K562 (cell line): ENCODE measurements around the gene OSBPL1A. TPM values are rescaled to one million over a fixed set of nuclear protein-coding genes. Genes with fewer than 3 reads are reported as not detected.

ENCODE experiments used
- ATAC-seq: fragments of 200-7000 bp; cut with Tn5 transposase; 3 replicates; pipeline ENCODE4 v1.9.1; 2020; ENCODE audit warnings: moderate library complexity
- BruUV-seq: library from RNA; stranded (reverse); fragments of 400-500 nt; replicated peaks from 2 replicates; lab custom pipeline; 2021; lab: Mats Ljungman, UMichigan
- CTCF ChIA-PET: fragments of 300-600 bp; formaldehyde crosslinking; extraction: SDS; loops from one replicate; lab custom pipeline; 2021; ENCODE audit warnings: low intra/inter-chr PET ratio; lab: Yijun Ruan, JAX
- POLR2A ChIA-PET: fragments of 300-600, 350-650 bp; sonication (Branson Sonifier 250); formaldehyde crosslinking; extraction: SDS; loops from one replicate; lab custom pipeline; 2021; ENCODE audit warnings: antibody characterized with exemption, inconsistent platforms; lab: Yijun Ruan, JAX
- DNase-seq, 4 experiments: peaks; one replicate each; pipeline versions ENCODE4 v3.0.0 to v3.0.0-alpha.2; 2011 to 2018; ENCODE audit warnings: low spot score in 3 of 4, mixed read lengths in 3 of 4; ENCODE audit errors: extremely low read depth in 1 of 4
- FAIRE-seq: peaks from 2 replicates; lab custom pipeline; 2011; peaks lifted over from hg19 to GRCh38; lab: Jason Lieb, UNC
- H2AFZ ChIP-seq: 2 replicates; pipeline ENCODE4 v1.6.0; 2011; ENCODE audit warnings: low read depth, low read length, control low read depth, inconsistent platforms
- H3K27ac ChIP-seq: fragments of 200-600 bp; 3 replicates; pipeline ENCODE4 v1.8.0; 2011; ENCODE audit warnings: low read depth, mild to moderate bottlenecking, control low read depth, inconsistent platforms, low read length, moderate library complexity, mixed read lengths; ENCODE audit errors: extremely low read depth
- H3K27me3 ChIP-seq, 2 experiments: fragments of 300-600 bp in 1 of 2; 2 replicates in 1 of 2; 3 replicates in 1 of 2; pipeline versions ENCODE4 v1.6.0 to v1.8.0; 2011; ENCODE audit warnings: inconsistent platforms in 2 of 2, low read length in 2 of 2, mild to moderate bottlenecking in 1 of 2, mixed read lengths in 1 of 2, moderate library complexity in 1 of 2; ENCODE audit not compliant: control insufficient read depth in 2 of 2, insufficient read depth in 2 of 2
- H3K36me3 ChIP-seq: fragments of 300-600 bp; 3 replicates; pipeline ENCODE4 v1.8.0; 2011; ENCODE audit warnings: mild to moderate bottlenecking, low read length, inconsistent platforms; ENCODE audit not compliant: control insufficient read depth, insufficient read depth
- H3K4me1 ChIP-seq, 2 experiments: fragments of 200-600 bp in 1 of 2; replicated peaks in 1 of 2; 2 replicates in 1 of 2; 3 replicates in 1 of 2; pipeline versions ENCODE4 v1.5.1 to v1.8.0; 2011; ENCODE audit warnings: inconsistent platforms in 2 of 2, low read length in 2 of 2, mild to moderate bottlenecking in 1 of 2, mixed read lengths in 1 of 2, moderate library complexity in 1 of 2; ENCODE audit not compliant: control insufficient read depth in 2 of 2, insufficient read depth in 2 of 2
- H3K4me2 ChIP-seq: 2 replicates; pipeline ENCODE4 v1.6.1; 2011; ENCODE audit warnings: low read length, control low read depth, inconsistent platforms, mixed read lengths; ENCODE audit not compliant: insufficient read depth
- H3K4me3 ChIP-seq: fragments of 200-600 bp; sonication (generic), shearing (Covaris generic); 2 replicates; pipeline ENCODE4 v1.5.1; 2016; ENCODE audit warnings: control low read depth, inconsistent platforms
- H3K79me2 ChIP-seq: fragments of 200-600 bp; 3 replicates; pipeline ENCODE4 v1.8.0; 2011; ENCODE audit warnings: low read length, inconsistent platforms; ENCODE audit not compliant: control insufficient read depth, insufficient read depth
- H3K9ac ChIP-seq, 2 experiments: 2 replicates each; pipeline versions ENCODE4 v1.6.0 to v1.6.1; 2011; ENCODE audit warnings: low read depth in 2 of 2, low read length in 2 of 2, control low read depth in 1 of 2, inconsistent platforms in 1 of 2, mild to moderate bottlenecking in 1 of 2, mixed read lengths in 1 of 2; ENCODE audit not compliant: insufficient read depth in 1 of 2
- H3K9me1 ChIP-seq: one replicate; pipeline ENCODE4 v1.6.0; 2011; ENCODE audit warnings: inconsistent platforms, mild to moderate bottlenecking, low read length, moderate library complexity; ENCODE audit not compliant: control insufficient read depth, insufficient read depth
- H3K9me3 ChIP-seq: replicated peaks from 2 replicates; pipeline ENCODE4 v1.5.1; 2011; ENCODE audit warnings: low read depth, low read length, inconsistent platforms; ENCODE audit not compliant: control insufficient read depth, insufficient read depth
- H4K20me1 ChIP-seq: replicated peaks from 2 replicates; pipeline ENCODE4 v1.6.1; 2011; ENCODE audit warnings: low read length, inconsistent platforms, mixed read lengths; ENCODE audit not compliant: control insufficient read depth, insufficient read depth
- PRDM10 ChIP-seq: fragments of 450-650 bp; IDR thresholded peaks from 2 replicates; pipeline ENCODE4 v1.6.1; 2018; ENCODE audit not compliant: partially characterized antibody
- PREB ChIP-seq: sonication (generic); formaldehyde crosslinking; IDR thresholded peaks from 2 replicates; pipeline ENCODE4 v1.8.1; 2023; ENCODE audit warnings: mild to moderate bottlenecking, missing genetic modification reagents
- RFX1 ChIP-seq: fragments of 450-650 bp; IDR thresholded peaks from 2 replicates; pipeline ENCODE4 v1.6.1; 2016; ENCODE audit warnings: mild to moderate bottlenecking, moderate library complexity
- WGBS: fragments of 100-300 bp; shearing (Covaris generic); methylation state at CpG from one replicate; pipeline ENCODE4 v1.1.6; 2016; ENCODE audit warnings: low coverage, mixed read lengths; ENCODE audit not compliant: insufficient coverage; ENCODE audit errors: missing lambda C conversion rate; 5-methylcytosine and 5-hydroxymethylcytosine counted together
- in situ Hi-C: fragments of 300-500 bp; cut with MboI; formaldehyde crosslinking; loops from 4 replicates; pipeline ENCODE4 v1.15.0; 2018; ENCODE audit warnings: inconsistent platforms, mixed read lengths
- intact Hi-C: fragments of 100-400 bp; cut with micrococcal nuclease; formaldehyde crosslinking; loops from 2 replicates; pipeline ENCODE4 v1.14.2; 2022
- polyA plus RNA-seq, 8 experiments: library from polyadenylated mRNA; depleted of rRNA in 4 of 8; stranded (reverse) in 5 of 8; unstranded in 3 of 8; fragments of >200 nt; fragmentation: Nextera tagmentation in 2 of 8; fragmentation: Illumina TruSeq in 1 of 8; extraction: Ambion mirVana in 2 of 8; extraction: Trizol in 1 of 8; gene quantifications; 2 replicates each; pipeline versions ENCODE4 v1.2.1 to v1.2.3, GENCODE V29; 2011 to 2014; ENCODE audit warnings: inconsistent platforms in 1 of 8, missing spikeins in 1 of 8
- total RNA-seq, 7 experiments: library from RNA; depleted of rRNA in 6 of 7; stranded (reverse); fragments of >200 nt in 6 of 7; fragmentation: Illumina TruSeq in 2 of 7; extraction: Trizol in 2 of 7; gene quantifications; 2 replicates each; pipeline versions ENCODE4 v1.2.1 to v1.2.3, GENCODE V29; 2011 to 2021; ENCODE audit warnings: low replicate concordance in 1 of 7

The OSBPL1A gene
- total and polyA plus RNA-seq, 9 of the 15 experiments (the other 6 are each of a cell fraction or from before 2014, with no cell fraction given): 0.40 to 0.49 TPM; not detected in 7

GRCh38 chr18:24427484-24427883 lies 29.9 kb upstream of the OSBPL1A start:
- Histone ChIP-seq H3K9me1 (no peaks in the 10 kb centered on the region), H2AFZ (peak overlapping the region; percentile 75), H3K4me2 (peak overlapping the region; percentile 85), H3K36me3 (no peaks in the 10 kb centered on the region), H3K9me3 (peaks cover 5% of the 10 kb centered on the region; the same call in 1 of the 2 replicates), H3K79me2 (no peaks in the 10 kb centered on the region), H3K27ac (no peak overlapping the region), H3K9ac (peak overlapping the region in 1 of 2 experiments; percentile 21; a peak in 1 of 4 replicates), H3K4me1 (peaks cover 2 to 10% of the 10 kb centered on the region in 2 experiments; a peak in 2 of 5 replicates), H3K27me3 (no peaks in the 10 kb centered on the region; a peak in 2 of 5 replicates), H4K20me1 (no peaks in the 10 kb centered on the region), H3K4me3 (peak overlapping the region; percentile 57)
- peak; percentile 62 for ATAC-seq
- no TSS peak for BruUV-seq
- ChIA-PET CTCF (no interaction called here), POLR2A (interaction anchor here (0.7 to 1.5 kb wide), 2 partner anchors 9 to 39 kb away, joined by 3 to 8 read pairs; no protein-coding TSS in a partner anchor)
- peak; percentile 61 for FAIRE-seq
- peak; percentile 66 for TF ChIP-seq RFX1
- TF ChIP-seq PRDM10: peak; percentile 76
- TF ChIP-seq PREB (CRISPR knock-in tag): no peak
- WGBS: 5% methylated on average over 3 of the region's 3 CpGs
- in situ Hi-C loops: no loop called here
- intact Hi-C loops: loop anchor here (10.0 kb wide), 1 partner anchor 57 kb away; no protein-coding TSS in a partner anchor
- DNase-seq: peak in 2 of 4 experiments; percentile 34
